ENCODE results near the gene CACNA1H.

The CACNA1H gene

GRCh38 chr16:1202274-1202673 is 49.4 kb downstream of the CACNA1H start:
- H3K27ac ChIP-seq: no peak overlapping the region
- DNase-seq (ENCODE audit: low spot score): no peak
- ChIA-PET POLR2A (ENCODE audit: low non-redundant PET) (no interaction called here), CTCF (interaction anchor here (1.0 kb wide), 1 partner anchor 99 kb away, joined by 3 read pairs; no protein-coding TSS in a partner anchor)
- no peak for TF ChIP-seq CTCF (conservative IDR thresholded peaks at IDR 0.05; ENCODE audit: low read depth)

GRCh38 chr16:1204933-1205332 is 52.0 kb downstream of the CACNA1H start:
- TF ChIP-seq CTCF (conservative IDR thresholded peaks at IDR 0.05; ENCODE audit: low read depth): no peak
- ChIA-PET POLR2A (ENCODE audit: low non-redundant PET) (no interaction called here), CTCF (no interaction called here)
- H3K27ac ChIP-seq: no peak overlapping the region
- DNase-seq (ENCODE audit: low spot score): no peak

GRCh38 chr16:1206326-1206725 is 53.4 kb downstream of the CACNA1H start:
- ChIA-PET POLR2A (ENCODE audit: low non-redundant PET) (no interaction called here), CTCF (interaction anchor here (0.7 to 0.9 kb wide), 2 partner anchors 10 to 18 kb away, joined by 3 read pairs; no protein-coding TSS in a partner anchor)
- no peak overlapping the region for H3K27ac ChIP-seq
- DNase-seq (ENCODE audit: low spot score): no peak
- TF ChIP-seq CTCF (conservative IDR thresholded peaks at IDR 0.05; ENCODE audit: low read depth): no peak

- CTCF ChIA-PET: interaction anchor here (0.7 kb wide), 1 partner anchor 19 kb away, joined by 3 read pairs; no protein-coding TSS in a partner anchor
- POLR2A ChIA-PET (ENCODE audit: low non-redundant PET): no interaction called here
- TF ChIP-seq CTCF (conservative IDR thresholded peaks at IDR 0.05; ENCODE audit: low read depth): no peak
- no peak overlapping the region for H3K27ac ChIP-seq
- DNase-seq (ENCODE audit: low spot score): no peak
Observed at GRCh38 chr16:1206786-1207185, 53.9 kb downstream of the CACNA1H start.

GRCh38 chr16:1208239-1208830 is 55.4 kb downstream of the CACNA1H start:
- ChIA-PET POLR2A (ENCODE audit: low non-redundant PET) (no interaction called here), CTCF (interaction anchor here (0.9 kb wide), 1 partner anchor 19 kb away, joined by 3 read pairs; no protein-coding TSS in a partner anchor)
- no peak for TF ChIP-seq CTCF (conservative IDR thresholded peaks at IDR 0.05; ENCODE audit: low read depth)
- no peak overlapping the region for H3K27ac ChIP-seq
- no peak for DNase-seq (ENCODE audit: low spot score)

GRCh38 chr16:1209081-1209480 is 56.2 kb downstream of the CACNA1H start:
- DNase-seq (ENCODE audit: low spot score): no peak
- ChIA-PET CTCF (interaction anchor here (1.1 kb wide), 1 partner anchor 103 kb away, joined by 3 read pairs; no protein-coding TSS in a partner anchor), POLR2A (ENCODE audit: low non-redundant PET) (no interaction called here)
- no peak for TF ChIP-seq CTCF (conservative IDR thresholded peaks at IDR 0.05; ENCODE audit: low read depth)
- H3K27ac ChIP-seq: no peak overlapping the region
